Measurements from ENCODE around the gene MGAT3.

Gene MGAT3

GRCh38 chr22:39453765-39454378, 2.9 kb upstream of the MGAT3 start:
- DNase-seq: no peak

- DNase-seq: no peak
Measured at GRCh38 chr22:39454385-39454871, 2.4 kb upstream of the MGAT3 start.

GRCh38 chr22:39457198-39457555, 365 bp downstream of the MGAT3 start:
- DNase-seq: no peak

- DNase-seq: no peak
Measured at GRCh38 chr22:39457556-39458443, 988 bp downstream of the MGAT3 start.

GRCh38 chr22:39458444-39459083, 1.8 kb downstream of the MGAT3 start:
- no peak for DNase-seq

GRCh38 chr22:39459681-39460080, 2.9 kb downstream of the MGAT3 start:
- no peak for DNase-seq

GRCh38 chr22:39462443-39463221, 5.8 kb downstream of the MGAT3 start:
- no peak for DNase-seq

GRCh38 chr22:39463277-39463676, 6.5 kb downstream of the MGAT3 start:
- no peak for DNase-seq

GRCh38 chr22:39463931-39464390, 7.1 kb downstream of the MGAT3 start:
- peak; percentile 16 for DNase-seq

- DNase-seq: no peak
Measured at GRCh38 chr22:39466228-39467006, 9.6 kb downstream of the MGAT3 start.

- DNase-seq: no peak
Measured at GRCh38 chr22:39467390-39467895, 10.6 kb downstream of the MGAT3 start.

GRCh38 chr22:39468487-39469325, 11.9 kb downstream of the MGAT3 start:
- DNase-seq: no peak

GRCh38 chr22:39469326-39469680, 12.5 kb downstream of the MGAT3 start:
- no peak for DNase-seq

- DNase-seq: no peak
Measured at GRCh38 chr22:39469681-39470450, 13.1 kb downstream of the MGAT3 start.

GRCh38 chr22:39470451-39471291, 13.9 kb downstream of the MGAT3 start:
- DNase-seq: no peak

GRCh38 chr22:39471381-39472141, 14.7 kb downstream of the MGAT3 start:
- DNase-seq: peak; percentile 79

GRCh38 chr22:39472570-39473556, 16.1 kb downstream of the MGAT3 start:
- no peak for DNase-seq

Measured in EL (cell line).